DND-41 (cell line): ENCODE results near the gene SPATC1L.

Experiments used
- CTCF ChIP-seq: IDR thresholded peaks from 2 replicates; pipeline ENCODE4 v1.5.1; 2012; ENCODE audit warnings: borderline replicate concordance, low read length, moderate library complexity, mild to moderate bottlenecking; ENCODE audit not compliant: poor library complexity, severe bottlenecking; ENCODE audit errors: extremely low read depth
- EZH2 ChIP-seq: IDR thresholded peaks from 3 replicates; pipeline ENCODE4 v1.6.1; 2012; ENCODE audit warnings: borderline replicate concordance, low read depth, mild to moderate bottlenecking, moderate library complexity, low read length, inconsistent platforms; ENCODE audit not compliant: severe bottlenecking

GRCh38 chr21:46116776-46117585, 67.3 kb downstream of the SPATC1L start:
- TF ChIP-seq CTCF (no peak), EZH2 (no peak)
